GM19043 (cell line): ENCODE measurements around the gene MAPKAP1.
"Not testable (repeated sequence)": the region's sequence is repeated elsewhere in the genome, so short reads cannot be mapped to it uniquely, and the experiment has no call there.

Source experiments
- ATAC-seq: cut with Tn5 transposase; IDR thresholded peaks from one replicate; pipeline ENCODE4 v1.9.1; 2021; ENCODE audit warnings: low read depth; ENCODE audit not compliant: unreplicated experiment

The MAPKAP1 gene

GRCh38 chr9:125739436-125739835 is 32.4 kb upstream of the MAPKAP1 start:
- no peak for ATAC-seq

GRCh38 chr9:125732562-125732961 is 25.6 kb upstream of the MAPKAP1 start:
- ATAC-seq: no peak

GRCh38 chr9:125730168-125730567 is 23.2 kb upstream of the MAPKAP1 start:
- no peak for ATAC-seq

- ATAC-seq: no peak
Measured at GRCh38 chr9:125726456-125727132, 19.6 kb upstream of the MAPKAP1 start.

- no peak for ATAC-seq
Measured at GRCh38 chr9:125707472-125707804, 430 bp upstream of the MAPKAP1 start.

- no peak for ATAC-seq
Measured at GRCh38 chr9:125705893-125706292, 1.1 kb downstream of the MAPKAP1 start.

GRCh38 chr9:125703662-125704061 is 3.3 kb downstream of the MAPKAP1 start:
- no peak for ATAC-seq

GRCh38 chr9:125701351-125701750 is 5.7 kb downstream of the MAPKAP1 start:
- no peak for ATAC-seq

GRCh38 chr9:125700791-125701190 is 6.2 kb downstream of the MAPKAP1 start:
- ATAC-seq: peak; percentile 74

- no peak for ATAC-seq
Measured at GRCh38 chr9:125699870-125700269, 7.1 kb downstream of the MAPKAP1 start.

GRCh38 chr9:125696106-125696647 is 10.8 kb downstream of the MAPKAP1 start:
- no peak for ATAC-seq

- ATAC-seq: not testable (repeated sequence)
Measured at GRCh38 chr9:125695548-125695947, 11.5 kb downstream of the MAPKAP1 start.

- no peak for ATAC-seq
Measured at GRCh38 chr9:125694478-125694877, 12.5 kb downstream of the MAPKAP1 start.

- ATAC-seq: not testable (repeated sequence)
Measured at GRCh38 chr9:125693492-125693891, 13.5 kb downstream of the MAPKAP1 start.

- ATAC-seq: no peak
Measured at GRCh38 chr9:125691869-125692268, 15.1 kb downstream of the MAPKAP1 start.

GRCh38 chr9:125690679-125691078 is 16.3 kb downstream of the MAPKAP1 start:
- no peak for ATAC-seq

GRCh38 chr9:125687163-125687863 is 19.7 kb downstream of the MAPKAP1 start:
- ATAC-seq: no peak

GRCh38 chr9:125685167-125685566 is 21.8 kb downstream of the MAPKAP1 start:
- ATAC-seq: no peak

- no peak for ATAC-seq
Measured at GRCh38 chr9:125683486-125683885, 23.5 kb downstream of the MAPKAP1 start.

GRCh38 chr9:125682340-125682739 is 24.7 kb downstream of the MAPKAP1 start:
- ATAC-seq: no peak

- no peak for ATAC-seq
Measured at GRCh38 chr9:125681657-125682056, 25.4 kb downstream of the MAPKAP1 start.

GRCh38 chr9:125681086-125681622 is 25.9 kb downstream of the MAPKAP1 start:
- ATAC-seq: no peak
